HG02943 (cell line): ENCODE measurements around the gene NPEPL1.

Experiments used
- ATAC-seq: cut with Tn5 transposase; IDR thresholded peaks from one replicate; pipeline ENCODE4 v1.9.1; 2021; ENCODE audit warnings: mild to moderate bottlenecking, low read depth, moderate library complexity; ENCODE audit not compliant: unreplicated experiment

The NPEPL1 gene

DNA sequence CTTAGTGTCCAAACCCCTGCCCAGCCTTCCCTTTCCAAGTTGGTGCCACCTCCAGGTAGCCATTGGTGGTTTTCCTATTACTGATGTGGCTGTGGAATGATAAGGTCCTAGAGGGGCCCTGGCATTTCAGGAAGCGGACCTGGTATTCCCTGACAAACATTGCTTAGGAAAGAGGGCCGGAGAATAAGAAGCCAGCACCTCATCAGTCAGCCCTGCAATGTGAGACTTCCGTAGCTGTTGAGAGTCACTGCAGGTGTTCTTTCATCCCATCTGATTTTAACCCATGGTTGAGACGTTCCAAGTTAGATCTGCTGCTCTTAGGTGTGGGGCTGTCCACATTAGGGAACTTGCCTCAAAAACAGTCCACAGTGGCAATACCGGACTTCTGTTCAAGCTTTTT, 14.8 kb upstream of the NPEPL1 start:
- ATAC-seq: no peak

DNA sequence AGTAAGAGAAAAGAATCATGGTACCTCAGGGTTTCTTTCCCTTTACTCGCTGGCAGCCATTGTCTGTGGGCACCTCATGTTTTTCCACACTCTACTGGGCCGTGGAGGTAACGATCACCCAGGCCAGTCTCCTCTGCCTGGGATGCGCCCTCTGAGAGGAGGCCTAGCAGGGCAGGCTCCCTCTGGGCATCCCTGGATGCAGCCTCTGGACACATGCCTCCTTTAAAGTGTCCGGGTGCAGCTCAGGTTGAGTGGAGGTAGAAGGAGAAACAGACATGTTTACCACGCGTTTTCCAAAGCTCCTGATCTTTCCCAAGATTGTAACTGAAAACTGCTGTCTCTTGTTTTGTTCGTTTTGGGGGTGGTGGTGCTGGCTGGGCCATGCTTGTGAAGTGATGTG, 13.8 kb upstream of the NPEPL1 start:
- no peak for ATAC-seq

DNA sequence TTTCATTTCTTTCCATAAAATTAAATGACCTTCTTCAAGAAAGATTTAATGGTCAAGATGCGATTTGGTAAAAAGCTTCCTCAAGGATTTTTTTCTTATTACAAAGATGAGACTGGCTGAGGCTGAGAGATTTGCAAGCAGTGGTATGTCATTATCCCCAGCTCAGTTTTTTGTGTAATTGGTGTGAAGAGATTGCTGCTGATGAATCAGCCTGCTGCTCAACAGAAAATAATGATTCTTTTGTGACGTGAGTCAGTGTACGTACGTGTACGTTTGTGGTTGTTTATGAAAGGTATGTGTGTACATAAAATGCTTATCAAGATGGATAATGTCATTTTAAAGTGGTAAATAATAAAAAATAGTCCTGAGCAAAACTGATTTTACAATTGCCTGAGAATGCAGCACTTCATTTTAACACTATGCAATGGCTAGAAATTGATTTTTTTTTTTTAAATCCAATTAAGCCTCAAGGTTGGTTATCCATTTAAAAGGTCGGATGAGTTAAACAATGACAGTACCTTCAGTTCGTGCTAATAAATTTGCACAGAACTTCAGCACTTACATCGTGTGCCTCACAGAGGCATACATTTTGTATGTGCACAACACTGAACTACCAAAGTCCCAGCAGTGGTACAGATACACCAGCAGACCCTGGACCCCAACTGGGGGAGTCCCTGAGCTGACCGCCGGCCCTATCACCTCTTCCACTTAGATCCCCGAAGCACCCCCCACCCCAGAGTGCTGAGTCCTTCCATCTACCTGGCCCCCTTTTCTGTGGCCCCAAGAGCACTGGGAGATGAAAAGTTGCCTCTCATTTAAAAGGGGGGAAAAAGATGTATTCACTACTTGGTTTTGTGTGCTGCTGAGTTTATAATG, 9.7 kb upstream of the NPEPL1 start:
- no peak for ATAC-seq

GRCh38 chr20:58684291-58684690, 8.3 kb upstream of the NPEPL1 start:
- no peak for ATAC-seq

DNA sequence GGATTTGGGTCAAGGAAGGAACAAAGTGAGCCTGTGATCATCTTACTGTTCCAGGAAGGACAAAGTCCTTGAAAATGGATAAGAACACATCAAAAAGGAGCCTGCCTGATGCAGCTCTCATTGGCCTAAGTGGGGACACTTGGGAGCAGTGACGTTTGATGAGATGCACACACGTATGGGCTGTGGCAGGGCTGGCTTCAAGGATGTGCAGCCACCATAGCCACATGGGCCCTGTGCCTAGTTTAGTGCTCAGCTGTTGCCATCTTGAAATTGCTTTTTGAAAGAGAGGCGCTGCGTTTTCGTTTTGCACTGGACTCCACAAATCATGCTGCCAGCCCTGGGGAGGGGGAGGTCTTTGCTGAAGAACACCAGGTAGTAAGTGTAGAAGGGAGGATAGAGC, 6.6 kb upstream of the NPEPL1 start:
- ATAC-seq: no peak

- no peak for ATAC-seq
Observed at GRCh38 chr20:58688414-58688813, 4.2 kb upstream of the NPEPL1 start.

GRCh38 chr20:58688840-58689239, 3.8 kb upstream of the NPEPL1 start:
- no peak for ATAC-seq

- no peak for ATAC-seq
Observed at GRCh38 chr20:58690396-58691135, 2.0 kb upstream of the NPEPL1 start.

DNA sequence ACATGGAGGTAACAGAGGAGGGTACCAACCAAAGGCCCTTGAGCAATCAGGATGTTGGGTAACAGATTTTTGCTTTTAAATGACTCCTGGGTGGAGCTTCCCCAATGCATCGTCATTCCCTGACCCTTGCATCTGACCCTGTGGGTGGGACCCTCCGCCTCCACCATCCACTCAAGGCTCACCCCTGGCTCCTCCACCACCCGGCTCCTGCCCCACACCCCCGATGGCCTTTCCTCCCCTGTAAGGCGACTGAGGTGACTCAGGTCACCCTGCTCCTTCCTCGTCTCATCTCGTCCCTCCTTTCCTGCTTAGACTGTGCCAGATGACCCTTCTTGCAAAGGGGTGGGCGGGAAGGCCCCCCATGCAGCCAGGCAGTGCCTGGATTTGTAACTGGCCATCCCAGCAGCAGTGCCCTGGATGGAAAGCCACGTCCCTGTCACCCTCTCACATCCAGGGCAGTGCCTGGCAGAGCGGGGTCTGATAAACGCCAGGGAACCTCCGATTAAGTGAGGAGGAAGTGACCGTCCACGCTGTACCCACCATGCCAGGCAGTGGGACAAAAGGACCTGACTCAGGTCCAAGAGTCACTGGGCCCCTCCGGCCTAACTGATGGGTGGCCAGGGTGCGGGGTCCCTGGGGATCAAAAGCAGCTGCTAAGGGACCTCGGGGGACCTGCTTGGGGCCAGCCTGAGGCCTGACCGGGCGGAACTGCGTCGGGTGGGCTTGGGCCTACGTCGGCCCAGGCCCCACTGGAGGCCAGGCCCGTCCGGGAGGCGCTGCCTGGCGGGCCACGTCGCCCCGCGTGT, 624 bp upstream of the NPEPL1 start:
- ATAC-seq: no peak

GRCh38 chr20:58693226-58694006, 816 bp downstream of the NPEPL1 start:
- peak; percentile 26 for ATAC-seq

GRCh38 chr20:58694241-58695083, 1.9 kb downstream of the NPEPL1 start:
- no peak for ATAC-seq

DNA sequence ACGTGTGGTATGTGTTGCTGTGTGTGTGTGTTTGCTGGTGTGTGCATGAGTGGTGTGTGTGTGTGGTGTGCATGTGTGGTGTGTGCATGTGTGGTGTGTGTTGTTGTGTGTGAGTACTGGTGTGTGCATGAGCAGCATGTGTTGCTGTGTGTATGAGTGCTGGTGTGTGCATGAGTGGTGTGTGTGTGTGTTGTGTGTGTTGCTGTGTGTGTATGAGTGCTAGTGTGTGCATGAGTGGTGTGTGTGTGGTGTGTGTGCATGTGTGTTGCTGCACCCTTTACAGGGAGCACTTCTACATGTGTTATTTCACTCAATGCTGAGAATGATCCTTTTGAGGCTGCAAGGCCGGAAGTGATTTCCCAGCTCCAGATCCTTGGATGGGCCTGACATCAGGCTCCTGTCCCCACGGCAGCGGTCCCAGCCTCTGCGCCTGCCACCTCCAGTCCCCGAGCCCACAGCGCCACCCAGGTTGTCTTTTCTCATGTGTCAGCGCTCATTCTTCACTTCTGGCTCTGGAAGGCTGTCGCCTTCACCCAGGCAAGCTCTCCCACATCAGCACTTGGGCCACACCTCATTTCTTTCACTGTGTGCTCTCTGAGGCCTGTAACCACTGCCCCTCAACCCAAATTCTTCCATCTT, 2.6 kb downstream of the NPEPL1 start:
- no peak for ATAC-seq

DNA sequence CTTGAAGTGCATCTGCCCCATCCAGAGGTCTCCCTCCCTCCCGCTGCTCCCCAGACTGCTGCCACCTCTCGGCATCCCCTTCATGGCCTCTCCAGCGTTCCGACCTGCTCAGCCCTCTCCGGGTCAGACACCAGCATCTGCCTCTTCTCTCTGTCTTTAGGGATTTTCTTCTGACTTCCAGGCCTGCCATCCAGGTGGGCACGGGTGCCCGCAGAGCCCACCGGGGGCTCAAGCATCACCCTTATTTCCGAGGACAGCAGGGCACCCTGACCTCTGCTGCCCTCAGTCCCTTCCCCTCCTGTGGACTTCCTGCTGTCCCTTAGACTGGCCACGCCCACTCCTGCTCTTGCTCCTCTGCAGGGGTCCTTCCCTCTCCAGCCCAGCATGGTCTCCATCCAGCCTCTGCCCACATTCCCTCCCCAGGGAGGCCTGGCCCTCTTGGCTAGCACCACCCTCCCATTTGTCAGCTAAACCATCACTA, 3.3 kb downstream of the NPEPL1 start:
- ATAC-seq: no peak

DNA sequence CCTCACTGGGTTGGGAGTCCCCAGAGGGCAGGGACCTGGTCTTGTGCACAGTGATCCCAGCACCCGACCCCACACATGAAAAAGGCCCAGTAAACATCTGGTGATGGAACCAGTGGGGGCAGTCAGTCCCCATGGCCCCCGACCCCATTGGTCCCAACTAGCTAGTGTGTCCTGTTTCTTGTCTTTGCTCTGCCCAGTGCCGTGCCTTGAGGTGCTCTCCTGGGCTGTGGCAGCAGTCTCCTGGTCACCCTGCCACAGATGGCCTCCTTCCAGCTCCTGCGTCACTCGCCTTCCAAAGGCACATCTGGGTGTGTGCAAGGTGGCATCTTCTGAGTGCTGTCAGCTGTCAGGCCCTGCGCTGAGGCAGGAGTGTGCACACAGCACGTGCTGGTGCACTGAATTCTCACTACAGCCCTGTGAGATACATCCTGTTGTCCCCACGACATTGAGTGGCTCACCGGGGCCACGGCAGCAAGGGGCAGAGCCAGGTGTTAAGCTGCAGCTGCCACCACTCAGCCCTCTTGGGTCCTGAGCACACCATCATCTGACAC, 3.9 kb downstream of the NPEPL1 start:
- no peak for ATAC-seq

GRCh38 chr20:58697201-58697866, 4.7 kb downstream of the NPEPL1 start:
- no peak for ATAC-seq

DNA sequence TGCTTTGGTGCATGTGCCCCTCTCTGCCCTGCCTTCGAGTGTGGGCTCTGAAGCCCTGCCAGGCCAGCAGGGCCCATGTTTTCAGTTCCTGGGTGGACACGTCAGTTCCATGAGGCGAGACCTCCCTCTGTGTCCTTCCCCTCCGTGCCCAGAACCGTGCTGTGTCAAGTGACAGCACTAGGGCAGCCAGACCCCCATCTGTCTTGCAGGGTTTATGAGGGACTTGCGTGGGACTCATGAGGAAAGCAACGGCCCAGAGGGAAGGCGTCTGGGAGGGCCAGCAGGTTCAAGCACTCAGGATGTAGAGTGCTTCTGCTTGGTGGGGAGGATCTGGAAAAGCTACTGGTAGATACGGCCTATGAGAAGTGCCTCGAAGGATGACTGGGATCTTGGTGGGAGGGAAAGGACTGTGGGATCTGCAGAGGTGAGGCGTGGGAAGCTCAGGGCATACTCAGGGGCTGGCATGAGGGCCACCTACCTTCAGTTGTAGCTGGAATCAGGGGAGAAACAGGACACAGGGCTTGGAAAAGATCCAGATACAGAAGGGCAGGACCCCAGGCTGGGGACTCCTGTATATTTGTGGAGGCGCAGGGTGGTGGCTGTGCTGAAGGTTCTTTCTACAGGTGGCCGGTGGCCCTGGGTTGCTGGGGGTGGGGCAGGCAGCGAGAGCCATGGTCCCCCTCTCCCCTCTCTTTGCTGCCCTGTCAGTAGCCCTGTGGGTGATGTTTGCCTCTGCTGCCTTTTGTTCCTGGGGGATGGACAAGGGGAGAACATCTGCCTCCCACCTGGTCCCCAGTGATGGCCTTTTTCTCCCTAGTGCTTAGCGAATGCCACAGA, 5.5 kb downstream of the NPEPL1 start:
- no peak for ATAC-seq
